Stomach smooth muscle (tissue), 2 donors: ENCODE results near the gene ARHGAP44.
"Not testable (repeated sequence)": the region's sequence is repeated elsewhere in the genome, so short reads cannot be mapped to it uniquely, and the experiment has no call there.

Experiments used
- H3K27ac ChIP-seq: one replicate; pipeline ENCODE4 v1.7.0; 2013; ENCODE audit warnings: mild to moderate bottlenecking, low read length, inconsistent platforms
- H3K27me3 ChIP-seq, 2 donors: one replicate each; pipeline ENCODE4 v1.7.0; 2013; ENCODE audit warnings: low read length in 2 of 2; ENCODE audit not compliant: insufficient read depth in 2 of 2, control insufficient read depth in 1 of 2
- H3K36me3 ChIP-seq, 2 donors: one replicate each; pipeline ENCODE4 v1.7.0; 2013; ENCODE audit warnings: low read length in 2 of 2; ENCODE audit not compliant: control insufficient read depth in 2 of 2, insufficient read depth in 2 of 2
- H3K4me1 ChIP-seq: one replicate; pipeline ENCODE4 v1.7.0; 2013; ENCODE audit warnings: low read length; ENCODE audit not compliant: control insufficient read depth, insufficient read depth
- H3K4me3 ChIP-seq, 2 donors: one replicate each; pipeline ENCODE4 v1.7.0; 2013; ENCODE audit warnings: low read length in 2 of 2
- H3K9ac ChIP-seq, 2 donors: one replicate each; pipeline ENCODE4 v1.7.0; 2013; ENCODE audit warnings: low read length in 2 of 2, mild to moderate bottlenecking in 1 of 2
- H3K9me3 ChIP-seq, 2 donors: one replicate each; pipeline ENCODE4 v1.7.0; 2013; ENCODE audit warnings: low read length in 2 of 2; ENCODE audit not compliant: control insufficient read depth in 2 of 2
- donor health status: healthy.
- donor health status: Pancreatic carcinoma.

The ARHGAP44 gene

GRCh38 chr17:12857592-12857991, 68.3 kb downstream of the ARHGAP44 start:
- H3K36me3 ChIP-seq = no peaks in the 10 kb centered on the region
- no peaks in the 10 kb centered on the region for H3K4me1 ChIP-seq
- H3K4me3 ChIP-seq = no peak overlapping the region
- H3K27ac ChIP-seq = no peak overlapping the region
- no peaks in the 10 kb centered on the region for H3K9me3 ChIP-seq
- no peaks in the 10 kb centered on the region for H3K27me3 ChIP-seq
- no peak overlapping the region for H3K9ac ChIP-seq

GRCh38 chr17:12859520-12859919, 70.2 kb downstream of the ARHGAP44 start:
- H3K4me3 ChIP-seq = no peak overlapping the region
- no peaks in the 10 kb centered on the region for H3K27me3 ChIP-seq
- H3K27ac ChIP-seq = no peak overlapping the region
- no peaks in the 10 kb centered on the region for H3K36me3 ChIP-seq
- H3K9ac ChIP-seq = no peak overlapping the region
- H3K9me3 ChIP-seq = no peaks in the 10 kb centered on the region
- no peaks in the 10 kb centered on the region for H3K4me1 ChIP-seq

GRCh38 chr17:12865769-12866168, 76.5 kb downstream of the ARHGAP44 start:
- Histone ChIP-seq H3K27me3 (no peaks in the 10 kb centered on the region), H3K27ac (no peak overlapping the region), H3K4me1 (no peaks in the 10 kb centered on the region), H3K36me3 (no peaks in the 10 kb centered on the region), H3K9me3 (no peaks in the 10 kb centered on the region), H3K9ac (no peak overlapping the region), H3K4me3 (no peak overlapping the region)

- no peak overlapping the region for H3K27ac ChIP-seq
- H3K36me3 ChIP-seq = no peaks in the 10 kb centered on the region
- H3K27me3 ChIP-seq = no peaks in the 10 kb centered on the region
- H3K9me3 ChIP-seq = no peaks in the 10 kb centered on the region
- no peaks in the 10 kb centered on the region for H3K4me1 ChIP-seq
- no peak overlapping the region for H3K9ac ChIP-seq
- H3K4me3 ChIP-seq = no peak overlapping the region
These were observed 76.9 kb downstream of the ARHGAP44 start for GRCh38 chr17:12866244-12866643.

GRCh38 chr17:12867726-12868125, 78.4 kb downstream of the ARHGAP44 start:
- Histone ChIP-seq H3K4me3 (no peak overlapping the region), H3K27ac (no peak overlapping the region), H3K36me3 (no peaks in the 10 kb centered on the region), H3K9me3 (peaks cover 0 to 3% of the 10 kb centered on the region in 2 donors), H3K9ac (no peak overlapping the region), H3K27me3 (no peaks in the 10 kb centered on the region), H3K4me1 (no peaks in the 10 kb centered on the region)

- H3K4me3 ChIP-seq, H3K36me3 ChIP-seq, H3K9ac ChIP-seq, H3K4me1 ChIP-seq, H3K9me3 ChIP-seq, H3K27me3 ChIP-seq, H3K27ac ChIP-seq: not testable (repeated sequence)
These were observed 84.3 kb downstream of the ARHGAP44 start for GRCh38 chr17:12873415-12874125.

- no peak overlapping the region for H3K9ac ChIP-seq
- no peak overlapping the region for H3K4me3 ChIP-seq
These were observed 88.8 kb downstream of the ARHGAP44 start for GRCh38 chr17:12877953-12878669.

GRCh38 chr17:12879096-12879495, 89.8 kb downstream of the ARHGAP44 start:
- H3K27me3 ChIP-seq, H3K9ac ChIP-seq, H3K36me3 ChIP-seq, H3K27ac ChIP-seq, H3K9me3 ChIP-seq, H3K4me1 ChIP-seq, H3K4me3 ChIP-seq: not testable (repeated sequence)

More at GRCh38 chr17:12877953-12878669, 88.8 kb downstream of the ARHGAP44 start:
- no peaks in the 10 kb centered on the region for H3K4me1 ChIP-seq
- no peak overlapping the region for H3K27ac ChIP-seq
- H3K9me3 ChIP-seq = no peaks in the 10 kb centered on the region
- H3K36me3 ChIP-seq = no peaks in the 10 kb centered on the region
- H3K27me3 ChIP-seq = no peaks in the 10 kb centered on the region

GRCh38 chr17:12883472-12883871, 94.2 kb downstream of the ARHGAP44 start:
- H3K4me1 ChIP-seq = no peaks in the 10 kb centered on the region
- no peak overlapping the region for H3K4me3 ChIP-seq
- H3K9me3 ChIP-seq = no peaks in the 10 kb centered on the region
- no peak overlapping the region for H3K27ac ChIP-seq
- H3K9ac ChIP-seq = no peak overlapping the region
- H3K27me3 ChIP-seq = no peaks in the 10 kb centered on the region
- no peaks in the 10 kb centered on the region for H3K36me3 ChIP-seq

GRCh38 chr17:12887088-12887487, 97.8 kb downstream of the ARHGAP44 start:
- no peak overlapping the region for H3K4me3 ChIP-seq
- H3K4me1 ChIP-seq = no peaks in the 10 kb centered on the region
- H3K36me3 ChIP-seq = no peaks in the 10 kb centered on the region

GRCh38 chr17:12896180-12896785, 107.0 kb downstream of the ARHGAP44 start:
- H3K4me1 ChIP-seq = no peaks in the 10 kb centered on the region
- H3K36me3 ChIP-seq = no peaks in the 10 kb centered on the region
- no peak overlapping the region for H3K9ac ChIP-seq
- no peak overlapping the region for H3K27ac ChIP-seq
- peaks cover 4 to 5% of the 10 kb centered on the region in 2 donors for H3K9me3 ChIP-seq
- H3K27me3 ChIP-seq = no peaks in the 10 kb centered on the region
- H3K4me3 ChIP-seq = no peak overlapping the region

More at GRCh38 chr17:12887088-12887487, 97.8 kb downstream of the ARHGAP44 start:
- Histone ChIP-seq H3K27ac (no peak overlapping the region), H3K9me3 (no peaks in the 10 kb centered on the region), H3K9ac (no peak overlapping the region), H3K27me3 (no peaks in the 10 kb centered on the region)
